ENCODE data around the gene TRAPPC3L. TPM values are rescaled to one million over a fixed set of nuclear protein-coding genes. Genes with fewer than 3 reads are reported as not detected.

TRAPPC3L gene
- total and polyA plus RNA-seq, 2 of the 8 experiments (the other 6 are each of a cell fraction or from before 2014, with no cell fraction given), result not detected

- TF ChIP-seq POLR2A (IDR thresholded peaks at IDR 0.05; ENCODE audit: control extremely low read depth in 1 of 2, low read depth in 2 of 2, low read length in 2 of 2), result no peak
These were observed 17.4 kb downstream of the TRAPPC3L start (continued) for GRCh38 chr6:116528133-116528532.

Measured in H1 (cell line).